ENCODE measurements around the gene SARDH. TPM values are rescaled to one million over a fixed set of nuclear protein-coding genes. Genes with fewer than 3 reads are reported as not detected.

The SARDH gene
- polyA plus RNA-seq, 1 donor (not counting 4 experiments of a cell fraction or from before 2014, with no cell fraction given): 0.03 TPM

- Histone ChIP-seq H2AFZ (ENCODE audit: control insufficient read depth, low read length) (no peak overlapping the region), H3K4me2 (ENCODE audit: control insufficient read depth, extremely low read depth, insufficient read depth, low read depth, low read length) (no peak overlapping the region), H3K36me3 (ENCODE audit: control insufficient read depth in 2 of 2, extremely low read depth in 1 of 2, insufficient read depth in 2 of 2, low read length in 2 of 2) (no peaks in the 10 kb centered on the region), H3K9me1 (ENCODE audit: control insufficient read depth, extremely low read depth, insufficient read depth, low read length) (no peaks in the 10 kb centered on the region), H3K4me3 (ENCODE audit: control insufficient read depth in 2 of 3, extremely low read depth in 1 of 3, insufficient read depth in 2 of 3, low read depth in 1 of 3, low read length in 3 of 3) (no peak overlapping the region), H3K4me1 (ENCODE audit: control insufficient read depth, extremely low read depth, insufficient read depth, low read length) (no peaks in the 10 kb centered on the region), H3K27me3 (ENCODE audit: control insufficient read depth, extremely low read depth, insufficient read depth, low read length) (peaks cover 10% of the 10 kb centered on the region), H3K9me3 (ENCODE audit: control insufficient read depth, low read depth, low read length) (no peaks in the 10 kb centered on the region), H4K20me1 (ENCODE audit: control insufficient read depth, extremely low read depth, insufficient read depth, low read length) (no peaks in the 10 kb centered on the region), H3K79me2 (ENCODE audit: control insufficient read depth, insufficient read depth, low read length) (no peaks in the 10 kb centered on the region), H3K9ac (ENCODE audit: control insufficient read depth, extremely low read depth, insufficient read depth, low read length) (no peak overlapping the region), H3K27ac (ENCODE audit: control insufficient read depth, insufficient read depth, low read length) (no peak overlapping the region)
- FAIRE-seq (no peak), DNase-seq (ENCODE audit: low read depth, low spot score) (no peak)
- dilution Hi-C loops (cut with MboI; ENCODE audit: extremely low pct_ligation_motif_present, low sequenced_read_pairs): no loop called here
- TF ChIP-seq CTCF (optimal IDR thresholded peaks at IDR 0.05 in 1 of 3, IDR thresholded peaks at IDR 0.05 in 1 of 3, conservative IDR thresholded peaks at IDR 0.05 in 1 of 3; ENCODE audit: extremely low read depth in 1 of 3, insufficient read depth in 2 of 3, low read length in 3 of 3) (no peak), EZH2 (IDR thresholded peaks at IDR 0.05; ENCODE audit: low read length) (no peak)
These were observed 70.2 kb downstream of the SARDH start for GRCh38 chr9:133667759-133668450.

- H2AFZ ChIP-seq (ENCODE audit: control insufficient read depth, low read length): no peak overlapping the region
- H3K9me3 ChIP-seq (ENCODE audit: control insufficient read depth, low read depth, low read length): no peaks in the 10 kb centered on the region
- no peak overlapping the region for H3K27ac ChIP-seq (ENCODE audit: control insufficient read depth, insufficient read depth, low read length)
- FAIRE-seq (no peak), DNase-seq (ENCODE audit: low read depth, low spot score) (no peak)
- dilution Hi-C loops (cut with MboI; ENCODE audit: extremely low pct_ligation_motif_present, low sequenced_read_pairs): no loop called here
- H3K9ac ChIP-seq (ENCODE audit: control insufficient read depth, extremely low read depth, insufficient read depth, low read length): no peak overlapping the region
- TF ChIP-seq CTCF (optimal IDR thresholded peaks at IDR 0.05 in 1 of 3, IDR thresholded peaks at IDR 0.05 in 1 of 3, conservative IDR thresholded peaks at IDR 0.05 in 1 of 3; ENCODE audit: extremely low read depth in 1 of 3, insufficient read depth in 2 of 3, low read length in 3 of 3): no peak
- TF ChIP-seq EZH2 (IDR thresholded peaks at IDR 0.05; ENCODE audit: low read length): no peak
- no peak overlapping the region for H3K4me2 ChIP-seq (ENCODE audit: control insufficient read depth, extremely low read depth, insufficient read depth, low read depth, low read length)
- no peaks in the 10 kb centered on the region for H3K79me2 ChIP-seq (ENCODE audit: control insufficient read depth, insufficient read depth, low read length)
- H3K4me1 ChIP-seq (ENCODE audit: control insufficient read depth, extremely low read depth, insufficient read depth, low read length): no peaks in the 10 kb centered on the region
- peaks cover 21% of the 10 kb centered on the region for H3K27me3 ChIP-seq (ENCODE audit: control insufficient read depth, extremely low read depth, insufficient read depth, low read length)
- H3K4me3 ChIP-seq (ENCODE audit: control insufficient read depth in 2 of 3, extremely low read depth in 1 of 3, insufficient read depth in 2 of 3, low read depth in 1 of 3, low read length in 3 of 3): no peak overlapping the region
- no peaks in the 10 kb centered on the region for H4K20me1 ChIP-seq (ENCODE audit: control insufficient read depth, extremely low read depth, insufficient read depth, low read length)
- no peaks in the 10 kb centered on the region for H3K9me1 ChIP-seq (ENCODE audit: control insufficient read depth, extremely low read depth, insufficient read depth, low read length)
- no peaks in the 10 kb centered on the region for H3K36me3 ChIP-seq (ENCODE audit: control insufficient read depth in 2 of 2, extremely low read depth in 1 of 2, insufficient read depth in 2 of 2, low read length in 2 of 2)
These were observed 71.3 kb downstream of the SARDH start for GRCh38 chr9:133666845-133667244.

All from keratinocyte (primary cell).